ENCODE measurements around the gene TMEM165. TPM values are rescaled to one million over a fixed set of nuclear protein-coding genes. Genes with fewer than 3 reads are reported as not detected.

Gene TMEM165
- total RNA-seq, 1 experiment from 2014 or later: 146 TPM

DNA sequence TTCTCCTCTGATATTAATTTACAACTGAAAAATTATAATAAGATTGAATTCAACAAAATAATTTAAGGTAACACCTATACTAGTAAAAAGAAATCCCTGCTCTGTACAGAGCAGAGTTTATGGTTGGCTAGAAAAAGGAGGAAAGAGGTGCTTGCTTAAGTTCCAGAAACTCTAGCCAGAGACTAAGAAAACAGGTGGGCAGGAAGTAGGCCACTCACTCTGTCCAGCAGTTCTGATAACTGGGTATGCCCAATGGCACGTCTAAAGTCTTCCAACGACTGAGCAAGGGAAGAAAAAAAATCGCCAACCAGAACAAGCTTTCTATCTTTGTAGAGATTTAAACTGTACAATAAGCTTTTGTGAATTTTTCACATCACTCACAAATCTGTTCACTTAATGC is 42.1 kb downstream of the TMEM165 start:
- in situ Hi-C loops (cut with HindIII; ENCODE audit: low pct_unique_long_range_greater_than_20kb, low sequenced_read_pairs): no loop called here
- DNase-seq (ENCODE audit: low read depth): no peak

DNA sequence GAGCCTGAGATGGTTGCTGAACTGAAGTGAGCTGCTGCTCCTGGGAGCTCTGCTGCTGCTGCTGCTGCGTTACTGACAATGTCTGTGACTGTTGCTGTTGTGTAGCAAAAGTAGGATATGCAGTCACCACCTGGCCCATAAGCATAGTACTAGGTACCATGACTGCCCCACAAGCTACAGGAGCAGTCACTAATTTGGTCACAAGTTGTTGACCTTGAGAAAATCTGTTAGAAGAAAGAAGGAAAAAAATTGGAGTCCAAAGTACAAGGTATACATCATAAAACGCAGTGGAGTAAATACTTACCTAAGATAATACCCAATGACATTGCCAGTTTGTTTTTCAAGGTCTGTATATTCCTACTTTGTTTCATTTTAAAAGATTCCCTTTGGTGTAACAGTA is 42.6 kb downstream of the TMEM165 start:
- in situ Hi-C loops (cut with HindIII; ENCODE audit: low pct_unique_long_range_greater_than_20kb, low sequenced_read_pairs): no loop called here
- DNase-seq (ENCODE audit: low read depth): no peak

DNA sequence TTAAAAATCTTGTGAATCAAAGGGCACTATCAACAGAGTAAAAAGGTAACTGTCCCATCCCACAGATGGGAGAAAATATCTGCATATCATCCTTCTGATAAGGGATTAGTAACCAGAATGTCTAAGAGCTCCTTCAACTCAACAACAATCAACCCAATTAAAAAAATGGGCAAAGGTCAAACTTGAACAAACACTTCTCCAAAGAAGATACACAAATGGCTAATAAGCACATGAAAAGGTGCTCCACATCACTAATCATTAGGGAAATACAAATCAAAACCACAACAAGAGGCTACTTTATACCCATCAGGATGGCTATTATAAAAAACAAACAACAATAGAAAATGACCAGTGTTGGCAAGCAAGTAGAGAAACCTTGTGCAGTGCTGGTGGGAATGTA is 43.3 kb downstream of the TMEM165 start:
- DNase-seq (ENCODE audit: low read depth): no peak
- in situ Hi-C loops (cut with HindIII; ENCODE audit: low pct_unique_long_range_greater_than_20kb, low sequenced_read_pairs): no loop called here

DNA sequence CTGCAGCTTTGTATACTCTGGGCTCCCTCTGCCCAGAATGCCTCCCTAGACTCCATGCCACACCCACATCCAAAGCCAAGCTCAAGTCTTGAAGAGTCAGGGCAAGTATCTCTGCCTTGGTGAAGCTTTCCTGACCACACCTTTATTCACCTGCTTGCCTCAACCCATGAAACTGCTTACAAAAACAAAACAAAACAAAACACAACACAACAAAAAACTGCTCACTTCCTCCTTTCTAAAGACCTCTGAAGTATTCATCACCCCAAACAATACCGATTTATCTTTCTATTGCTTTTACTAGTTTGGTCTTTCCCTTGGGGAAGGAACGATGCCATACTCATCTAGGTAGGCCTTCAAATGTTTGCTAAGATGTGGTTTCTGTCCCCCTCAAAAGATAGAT is 45.0 kb downstream of the TMEM165 start:
- in situ Hi-C loops (cut with HindIII; ENCODE audit: low pct_unique_long_range_greater_than_20kb, low sequenced_read_pairs): no loop called here

DNA sequence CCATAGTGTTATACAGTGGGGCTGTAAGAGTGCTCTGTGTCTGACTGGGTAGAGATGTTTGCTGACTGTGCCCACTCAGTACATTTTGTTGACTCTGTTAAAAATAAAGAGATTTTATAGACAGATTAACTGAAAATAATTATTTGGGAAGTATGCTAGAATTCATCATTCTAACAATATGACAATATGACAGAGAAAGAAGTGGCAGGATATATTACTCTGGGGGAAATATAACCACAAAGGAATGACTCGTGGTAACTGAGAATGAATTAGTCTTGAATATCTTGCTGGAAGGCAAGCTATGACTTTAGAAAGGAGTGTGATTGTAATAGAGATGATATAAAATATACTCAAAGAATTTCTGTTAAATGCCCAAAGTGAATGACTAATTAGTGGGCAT is 46.8 kb downstream of the TMEM165 start:
- in situ Hi-C loops (cut with HindIII; ENCODE audit: low pct_unique_long_range_greater_than_20kb, low sequenced_read_pairs): no loop called here
- no peak for DNase-seq (ENCODE audit: low read depth)

More for the DNA sequence above, 45.0 kb downstream of the TMEM165 start:
- DNase-seq (ENCODE audit: low read depth): no peak

DNA sequence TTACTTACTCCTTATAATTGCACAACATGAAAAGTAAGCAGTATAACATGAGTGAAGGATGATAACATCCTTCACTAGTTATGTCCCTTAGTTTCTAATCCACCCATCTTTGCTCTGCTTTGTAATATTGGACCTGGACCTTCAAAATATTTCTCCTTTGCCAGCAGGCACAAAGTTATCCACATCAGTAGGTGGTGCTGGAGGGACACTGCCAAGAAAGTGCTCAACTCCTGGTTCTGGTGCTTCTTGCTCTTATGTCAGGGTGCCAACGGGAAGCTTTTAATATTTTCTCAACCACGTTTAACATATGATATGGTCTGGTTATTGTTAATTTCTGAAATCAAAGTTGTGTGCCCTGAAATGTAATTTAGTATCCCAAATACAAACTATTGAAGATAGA is 49.1 kb downstream of the TMEM165 start:
- in situ Hi-C loops (cut with HindIII; ENCODE audit: low pct_unique_long_range_greater_than_20kb, low sequenced_read_pairs): no loop called here
- DNase-seq (ENCODE audit: low read depth): no peak

DNA sequence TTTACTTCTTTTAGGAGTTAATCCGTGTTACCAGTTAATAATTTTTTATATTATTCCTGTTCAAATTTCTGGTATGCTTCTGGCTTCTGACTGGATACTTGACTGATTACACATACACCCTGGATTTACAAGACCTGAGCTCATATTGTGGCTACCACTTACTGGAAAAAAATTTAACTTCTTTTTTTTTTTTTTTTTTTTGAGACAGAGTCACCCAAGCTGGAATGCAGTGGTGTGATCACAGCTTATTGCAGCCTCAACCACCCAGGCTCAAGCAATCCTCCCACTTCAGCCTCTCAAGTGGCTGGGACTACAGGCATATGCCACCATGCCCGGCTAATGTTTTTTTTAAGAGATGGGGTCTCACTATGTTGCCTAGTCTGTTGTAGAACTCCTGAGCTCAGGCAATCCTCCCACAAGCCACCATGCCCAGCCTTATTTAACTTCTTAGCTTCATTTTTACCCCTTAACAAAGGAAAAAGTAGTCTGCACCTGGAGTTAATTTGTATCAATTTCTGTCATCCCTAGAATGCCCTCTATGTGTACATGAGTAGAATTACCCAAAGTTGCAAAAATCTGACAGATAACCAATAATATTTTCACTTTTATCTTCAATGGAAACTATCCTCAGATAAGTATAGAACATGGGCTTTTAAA is 50.3 kb downstream of the TMEM165 start:
- in situ Hi-C loops (cut with HindIII; ENCODE audit: low pct_unique_long_range_greater_than_20kb, low sequenced_read_pairs): no loop called here
- peak; percentile 26 for DNase-seq (ENCODE audit: low read depth)

DNA sequence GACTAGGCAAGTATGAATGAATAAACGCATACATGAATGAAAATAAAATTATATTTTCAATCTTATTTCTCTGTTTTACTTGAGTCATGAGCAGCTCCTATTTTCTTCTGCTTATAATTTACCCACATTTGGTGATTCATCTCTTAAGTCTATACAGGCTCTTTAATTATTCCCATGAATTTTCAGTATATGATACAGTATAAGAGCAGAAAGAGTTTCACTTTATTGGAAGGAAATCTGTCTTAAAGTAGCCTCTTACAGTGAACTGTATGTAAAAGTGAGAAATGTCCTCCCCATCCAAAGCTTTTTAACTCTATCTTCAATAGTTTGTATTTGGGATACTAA is 50.8 kb downstream of the TMEM165 start:
- in situ Hi-C loops (cut with HindIII; ENCODE audit: low pct_unique_long_range_greater_than_20kb, low sequenced_read_pairs): no loop called here
- DNase-seq (ENCODE audit: low read depth): no peak

DNA sequence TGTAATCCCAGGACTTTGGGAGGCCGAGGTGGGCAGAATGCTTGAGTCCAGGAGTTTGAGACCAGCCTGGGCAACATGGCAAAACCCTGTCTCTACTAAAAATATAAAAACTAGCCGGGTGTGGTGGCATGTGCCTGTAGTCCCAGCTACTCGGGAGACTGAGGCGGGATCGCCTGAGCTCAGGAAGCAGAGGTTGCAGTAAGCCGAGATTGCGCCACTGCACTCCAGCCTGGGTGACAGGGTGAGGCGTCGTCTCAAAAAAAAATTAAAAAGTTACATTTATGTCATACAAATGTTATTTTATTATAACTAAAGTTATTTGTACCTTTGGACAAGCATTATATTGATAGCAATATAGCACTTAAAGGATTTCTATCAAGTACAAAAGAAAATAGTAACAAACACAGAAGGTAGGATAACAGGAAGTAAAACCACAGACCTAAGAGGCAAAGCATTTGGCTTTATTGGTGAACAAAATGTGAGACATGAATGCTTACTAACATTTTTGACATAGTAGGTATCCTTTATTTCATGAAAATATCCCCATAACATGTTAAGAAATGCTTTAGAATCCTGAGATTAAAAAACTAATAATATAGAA is 51.5 kb downstream of the TMEM165 start:
- no peak for DNase-seq (ENCODE audit: low read depth)
- in situ Hi-C loops (cut with HindIII; ENCODE audit: low pct_unique_long_range_greater_than_20kb, low sequenced_read_pairs): no loop called here

DNA sequence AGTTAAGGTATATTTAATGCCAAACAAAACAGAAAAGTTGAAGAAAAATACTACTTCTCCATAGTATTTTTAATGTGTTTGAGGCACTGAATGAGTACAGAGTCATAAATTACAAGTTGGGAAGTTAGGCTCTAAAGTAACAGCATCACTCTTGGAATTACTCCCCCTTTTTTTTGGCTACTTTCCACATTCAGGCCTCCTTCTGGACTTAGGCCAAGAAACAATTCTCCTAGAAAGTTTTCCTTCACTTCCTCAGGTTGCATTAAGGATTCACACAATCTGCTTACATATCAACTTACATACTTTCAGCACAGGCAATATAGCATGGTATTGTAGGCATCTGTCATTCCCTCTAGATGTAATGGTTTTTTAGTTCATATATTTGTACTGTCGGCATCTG is 52.1 kb downstream of the TMEM165 start:
- no peak for DNase-seq (ENCODE audit: low read depth)
- in situ Hi-C loops (cut with HindIII; ENCODE audit: low pct_unique_long_range_greater_than_20kb, low sequenced_read_pairs): no loop called here

DNA sequence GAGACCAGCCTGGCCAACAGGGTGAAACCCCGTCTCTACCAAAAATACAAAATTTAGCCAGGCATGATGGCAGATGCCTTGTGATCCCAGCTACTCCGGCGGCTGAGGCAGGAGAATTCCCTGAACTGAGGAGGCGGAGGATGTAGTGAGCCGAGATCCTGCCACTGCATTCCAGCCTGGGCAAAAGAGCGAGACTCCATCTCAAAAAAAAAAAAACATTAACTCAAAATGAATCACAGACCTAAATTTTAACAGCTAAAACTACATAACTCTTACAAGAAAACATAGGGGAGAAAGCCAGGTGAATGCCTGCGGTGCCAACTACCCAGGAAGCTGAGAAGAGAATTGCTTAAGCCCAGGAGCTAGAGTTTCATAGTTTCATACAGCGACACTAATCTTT is 54.8 kb downstream of the TMEM165 start:
- no peak for DNase-seq (ENCODE audit: low read depth)
- in situ Hi-C loops (cut with HindIII; ENCODE audit: low pct_unique_long_range_greater_than_20kb, low sequenced_read_pairs): no loop called here

DNA sequence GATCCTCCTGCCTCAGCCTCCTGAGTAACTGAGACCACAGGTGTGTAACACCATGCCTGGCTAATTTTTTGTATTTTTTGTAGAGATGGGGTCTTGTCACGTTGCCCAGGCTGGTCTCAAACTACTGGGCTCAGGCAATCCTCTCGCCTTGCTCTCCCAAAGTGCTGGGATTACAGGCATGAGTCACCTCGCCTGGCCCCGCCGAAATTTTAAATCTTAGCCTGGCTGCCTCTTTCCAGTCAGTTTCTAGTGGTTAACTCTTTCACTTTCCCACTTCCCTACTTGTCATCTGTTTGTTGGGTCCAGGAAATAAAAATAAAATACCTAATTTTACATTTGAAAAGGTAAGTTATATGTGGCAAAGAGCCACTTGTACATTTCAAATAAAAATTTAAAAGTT is 62.4 kb downstream of the TMEM165 start:
- no peak for DNase-seq (ENCODE audit: low read depth)
- in situ Hi-C loops (cut with HindIII; ENCODE audit: low pct_unique_long_range_greater_than_20kb, low sequenced_read_pairs): no loop called here

DNA sequence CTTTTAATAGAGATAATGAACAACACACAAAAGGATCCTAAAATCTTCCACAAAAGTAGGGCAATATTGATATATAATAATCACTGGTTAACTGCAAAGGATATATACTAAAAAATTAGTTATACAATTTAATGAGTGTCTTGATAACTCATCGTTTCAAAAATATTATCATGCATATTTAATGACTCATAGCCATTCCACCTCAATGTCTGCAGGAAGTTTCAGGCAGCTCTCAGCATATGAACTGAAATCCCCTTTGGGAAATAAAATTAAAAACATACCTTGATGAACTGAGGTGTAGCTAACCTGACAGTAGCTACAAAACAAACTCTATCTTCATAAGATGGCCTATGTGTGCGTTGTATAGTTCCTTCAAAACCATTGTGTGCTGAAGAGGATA is 62.9 kb downstream of the TMEM165 start:
- DNase-seq (ENCODE audit: low read depth): no peak
- in situ Hi-C loops (cut with HindIII; ENCODE audit: low pct_unique_long_range_greater_than_20kb, low sequenced_read_pairs): no loop called here

DNA sequence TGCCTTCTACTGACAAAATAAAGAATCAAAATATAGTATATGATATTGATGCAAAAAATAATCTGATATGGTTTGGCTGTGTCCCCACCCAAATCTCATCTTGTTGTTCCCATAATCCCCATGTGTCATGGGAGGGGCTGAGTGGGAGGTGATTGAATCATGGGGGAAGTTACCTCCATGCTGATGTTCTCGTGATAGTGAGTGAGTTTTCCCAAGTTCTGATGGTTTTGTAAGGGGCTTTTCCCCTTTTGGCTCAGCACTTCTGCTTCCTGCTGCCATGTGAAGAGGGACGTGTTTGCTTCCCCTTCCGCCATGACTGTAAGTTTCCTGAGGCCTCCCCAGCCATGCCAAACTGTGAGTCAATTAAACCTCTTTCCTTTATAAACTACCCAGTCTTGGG is 70.2 kb downstream of the TMEM165 start:
- in situ Hi-C loops (cut with HindIII; ENCODE audit: low pct_unique_long_range_greater_than_20kb, low sequenced_read_pairs): no loop called here
- DNase-seq (ENCODE audit: low read depth): no peak

DNA sequence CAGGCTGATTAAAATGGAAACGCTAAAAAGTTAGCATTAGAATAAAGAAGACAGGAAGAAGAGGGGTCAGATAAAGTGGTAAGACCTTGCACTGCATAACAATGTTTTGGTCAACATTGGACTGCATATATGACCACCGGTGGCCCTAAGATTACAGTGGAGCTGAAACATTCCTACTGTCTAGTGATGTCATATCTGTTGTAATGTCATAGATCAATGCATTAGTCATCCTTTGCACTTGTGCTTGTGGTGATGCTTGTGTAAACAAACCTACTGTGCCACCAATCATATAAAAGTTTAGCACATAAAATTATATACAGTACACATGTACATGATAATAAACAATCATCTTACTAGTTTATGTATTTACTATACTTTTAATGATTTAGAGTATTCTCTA is 73.0 kb downstream of the TMEM165 start:
- peak; percentile 17 for DNase-seq (ENCODE audit: low read depth)
- in situ Hi-C loops (cut with HindIII; ENCODE audit: low pct_unique_long_range_greater_than_20kb, low sequenced_read_pairs): no loop called here

DNA sequence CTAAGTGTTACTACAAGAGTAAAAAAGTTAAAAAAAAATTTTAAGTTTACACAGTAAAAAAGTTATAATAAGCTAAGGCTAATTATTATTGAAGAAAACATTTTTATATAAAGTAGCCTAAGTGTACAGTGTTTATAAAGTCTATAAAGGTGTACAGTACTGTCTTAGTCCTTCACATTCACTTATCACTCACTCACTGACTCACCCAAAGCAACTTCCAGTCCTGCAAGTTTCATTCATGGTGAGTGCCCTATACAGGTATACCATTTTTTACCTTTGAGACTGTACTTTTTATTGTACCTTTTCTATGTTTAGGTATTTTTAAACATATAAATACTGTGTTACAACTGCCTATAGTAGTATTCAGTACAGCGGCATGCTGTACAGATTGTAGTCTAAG is 74.2 kb downstream of the TMEM165 start:
- DNase-seq (ENCODE audit: low read depth): no peak
- in situ Hi-C loops (cut with HindIII; ENCODE audit: low pct_unique_long_range_greater_than_20kb, low sequenced_read_pairs): no loop called here

Other genes with a start within 250 kb of the TMEM165 start
- gene SRD5A3, start 49.7 kb upstream of the TMEM165 start, total RNA-seq (2014; rRNA removed; shearing (Covaris generic); ENCODE audit: low replicate concordance): 12.7 and 14.8 TPM in 2 replicates
- 11.3 and 25.0 TPM in 2 replicates for gene CLOCK, start 151.0 kb downstream of the TMEM165 start, total RNA-seq (2014; rRNA removed; shearing (Covaris generic); ENCODE audit: low replicate concordance)
- not detected in 2 replicates for gene PDCL2, start 196.3 kb downstream of the TMEM165 start, total RNA-seq (2014; rRNA removed; shearing (Covaris generic); ENCODE audit: low replicate concordance)
- gene NMU, start 240.3 kb downstream of the TMEM165 start, total RNA-seq (2014; rRNA removed; shearing (Covaris generic); ENCODE audit: low replicate concordance): 0.84 and 5.0 TPM in 2 replicates